Esophagus squamous epithelium (tissue), 5 donors: Measurements from ENCODE around the gene NMRAL1. TPM values are rescaled to one million over a fixed set of nuclear protein-coding genes. Genes with fewer than 3 reads are reported as not detected.

ENCODE experiments used
- DNase-seq: peaks from one replicate; lab custom pipeline; 2025; lab: John Stamatoyannopoulos, UW
- H3K27ac ChIP-seq, 4 donors: fragments of 200-600 bp; sonication (generic); one replicate each; pipeline ENCODE4 v1.5.1; 2016 to 2019; ENCODE audit warnings: mild to moderate bottlenecking in 1 of 4
- H3K27me3 ChIP-seq, 4 donors: fragments of 200-600 bp; sonication (generic); 1 replicate in 3 of 4; 2 replicates in 1 of 4; pipeline versions ENCODE4 v1.5.1 to v1.6.0; 2017 to 2021; ENCODE audit warnings: antibody characterized with exemption in 1 of 4
- H3K36me3 ChIP-seq, 3 donors: fragments of 200-600 bp; sonication (generic); one replicate each; pipeline ENCODE4 v1.5.1; 2016 to 2019
- H3K4me1 ChIP-seq, 3 donors: fragments of 200-600 bp; sonication (generic); one replicate each; pipeline ENCODE4 v1.5.1; 2017 to 2019
- H3K4me3 ChIP-seq, 4 donors: fragments of 200-600 bp; sonication (generic); 1 replicate in 3 of 4; 2 replicates in 1 of 4; pipeline ENCODE4 v1.5.1; 2016 to 2019; ENCODE audit warnings: mild to moderate bottlenecking in 2 of 4, moderate library complexity in 1 of 4
- H3K9me3 ChIP-seq, 3 donors: fragments of 200-600 bp; sonication (generic); one replicate each; pipeline ENCODE4 v1.5.1; 2016 to 2019
- CTCF ChIP-seq, 6 experiments: fragments of 450-650 bp in 4 of 6; fragments of 200-600 bp in 2 of 6; sonication (generic) in 2 of 6; IDR thresholded peaks; one replicate each; pipeline ENCODE4 v1.5.1; 2016 to 2019; ENCODE audit warnings: antibody characterized with exemption in 6 of 6, mild to moderate bottlenecking in 4 of 6, moderate library complexity in 4 of 6
- POLR2A ChIP-seq, 4 donors: fragments of 450-650 bp; IDR thresholded peaks; one replicate each; pipeline ENCODE4 v1.6.1; 2017; ENCODE audit warnings: antibody characterized with exemption in 4 of 4, mild to moderate bottlenecking in 4 of 4, moderate library complexity in 3 of 4
- WGBS, 2 donors: methylation state at CpG; one replicate each; pipeline ENCODE4 v1.1.5; 2018; 5-methylcytosine and 5-hydroxymethylcytosine counted together
- intact Hi-C: fragments of 100-400 bp; cut with DNase I; formaldehyde crosslinking; loops from one replicate; pipeline ENCODE4 v1.15.0; 2022
- total RNA-seq, 4 donors: library from RNA; depleted of rRNA; stranded (reverse); fragments of >200 nt; gene quantifications; one replicate each; pipeline ENCODE4 v1.1.0, GENCODE V29; 2016
- donor health status: DM: yes; HTN: yes; CAD: no.

NMRAL1 gene
- total RNA-seq: 10 to 100 TPM; 25.4 to 55.5 (median 34.9) TPM

- WGBS, 2 donors: 6 to 7% methylated on average over 10 to 18 of the region's 60 CpGs
- intact Hi-C loops: no loop called here
- Histone ChIP-seq H3K4me1 (peaks cover 9 to 59% (median 28%) of the 10 kb centered on the region in 3 donors), H3K4me3 (peak within 1 kb of the TSS; percentile 53 to 93 (median 90)), H3K27ac (peak within 1 kb of the TSS; percentile 82 to 97 (median 94)), H3K27me3 (no peaks in the 10 kb centered on the region), H3K36me3 (peaks cover 0 to 18% (median 0%) of the 10 kb centered on the region in 3 donors), H3K9me3 (no peaks in the 10 kb centered on the region)
- TF ChIP-seq CTCF (IDR thresholded peaks at IDR 0.05): peak in 2 of 6 experiments; percentile 4 to 8
- peak in 2 of 4 donors; percentile 51 to 68 for TF ChIP-seq POLR2A (IDR thresholded peaks at IDR 0.05)
- peak; percentile 48 for DNase-seq
Measured at GRCh38 chr16:4474192-4474961, at the start of gene NMRAL1. NMRAL1 (minus strand) TSS chr16:4474625; CDS start chr16:4474132, 493 bp downstream.

- TF ChIP-seq CTCF (IDR thresholded peaks at IDR 0.05) (no peak), POLR2A (IDR thresholded peaks at IDR 0.05) (no peak)
- Histone ChIP-seq H3K36me3 (peaks cover 0 to 18% (median 0%) of the 10 kb centered on the region in 3 donors), H3K27me3 (no peaks in the 10 kb centered on the region), H3K9me3 (no peaks in the 10 kb centered on the region), H3K4me3 (no peak overlapping the region), H3K4me1 (peaks cover 8 to 43% (median 18%) of the 10 kb centered on the region in 3 donors), H3K27ac (no peak overlapping the region)
- intact Hi-C loops: no loop called here
- no peak for DNase-seq
- WGBS, 2 donors: 89 to 95% methylated on average over 2 to 4 of the region's 4 CpGs
Measured at GRCh38 chr16:4523686-4524085, 49.3 kb upstream of the NMRAL1 start.

- no peaks in the 10 kb centered on the region for H3K9me3 ChIP-seq
- H3K4me3 ChIP-seq: no peak overlapping the region
- H3K27ac ChIP-seq: peak overlapping the region in 1 of 4 donors; percentile 9
- DNase-seq: no peak
- intact Hi-C loops: no loop called here
- H3K27me3 ChIP-seq: no peaks in the 10 kb centered on the region
- TF ChIP-seq CTCF (IDR thresholded peaks at IDR 0.05) (no peak), POLR2A (IDR thresholded peaks at IDR 0.05) (no peak)
- WGBS, 2 donors: 43 to 50% methylated on average over 1 to 2 of the region's 8 CpGs
- peaks cover 0 to 18% (median 0%) of the 10 kb centered on the region in 3 donors for H3K36me3 ChIP-seq
- H3K4me1 ChIP-seq: peaks cover 8 to 45% (median 18%) of the 10 kb centered on the region in 3 donors
Measured at GRCh38 chr16:4522051-4522581, 47.7 kb upstream of the NMRAL1 start.

GRCh38 chr16:4520913-4521312 lies 46.5 kb upstream of the NMRAL1 start:
- intact Hi-C loops: no loop called here
- Histone ChIP-seq H3K4me1 (peaks cover 8 to 49% (median 18%) of the 10 kb centered on the region in 3 donors), H3K4me3 (no peak overlapping the region), H3K9me3 (no peaks in the 10 kb centered on the region), H3K36me3 (peaks cover 0 to 18% (median 0%) of the 10 kb centered on the region in 3 donors), H3K27ac (no peak overlapping the region), H3K27me3 (no peaks in the 10 kb centered on the region)
- no peak for TF ChIP-seq CTCF (IDR thresholded peaks at IDR 0.05)
- no peak for TF ChIP-seq POLR2A (IDR thresholded peaks at IDR 0.05)
- WGBS, 2 donors: 76 to 79% methylated on average over 7 of the region's 7 CpGs
- DNase-seq: no peak
